Nephron (organoid): ENCODE results near the gene BBS1.
"Not testable (repeated sequence)": the region's sequence is repeated elsewhere in the genome, so short reads cannot be mapped to it uniquely, and the experiment has no call there.

Experiments used
- H3K27ac Mint-ChIP-seq, 3 experiments: 2 replicates each; pipeline ENCODE4 v1.8.0; 2020; ENCODE audit warnings: mixed read lengths in 3 of 3, mild to moderate bottlenecking in 2 of 3, moderate library complexity in 1 of 3
- H3K27me3 Mint-ChIP-seq: 2 replicates; pipeline ENCODE4 v1.8.0; 2021; ENCODE audit warnings: low read depth, mild to moderate bottlenecking, moderate library complexity, mixed read lengths
- H3K36me3 Mint-ChIP-seq: 2 replicates; pipeline ENCODE4 v1.8.0; 2020; ENCODE audit warnings: low read depth, mixed read lengths
- H3K4me1 Mint-ChIP-seq: 2 replicates; pipeline ENCODE4 v1.8.0; 2020; ENCODE audit warnings: mixed read lengths
- H3K4me3 Mint-ChIP-seq, 3 experiments: 2 replicates each; pipeline ENCODE4 v1.8.0; 2020; ENCODE audit warnings: mild to moderate bottlenecking in 3 of 3, mixed read lengths in 3 of 3, moderate library complexity in 2 of 3
- H3K9me3 Mint-ChIP-seq: 2 replicates; pipeline ENCODE4 v1.8.0; 2020; ENCODE audit warnings: mixed read lengths
- CTCF ChIP-seq, 3 experiments: fragments of 200-600 bp; sonication (generic); IDR thresholded peaks; one replicate each; pipeline ENCODE4 v1.5.0; 2021; ENCODE audit warnings: antibody characterized with exemption in 3 of 3; ENCODE audit not compliant: unreplicated experiment in 3 of 3

The BBS1 gene

DNA sequence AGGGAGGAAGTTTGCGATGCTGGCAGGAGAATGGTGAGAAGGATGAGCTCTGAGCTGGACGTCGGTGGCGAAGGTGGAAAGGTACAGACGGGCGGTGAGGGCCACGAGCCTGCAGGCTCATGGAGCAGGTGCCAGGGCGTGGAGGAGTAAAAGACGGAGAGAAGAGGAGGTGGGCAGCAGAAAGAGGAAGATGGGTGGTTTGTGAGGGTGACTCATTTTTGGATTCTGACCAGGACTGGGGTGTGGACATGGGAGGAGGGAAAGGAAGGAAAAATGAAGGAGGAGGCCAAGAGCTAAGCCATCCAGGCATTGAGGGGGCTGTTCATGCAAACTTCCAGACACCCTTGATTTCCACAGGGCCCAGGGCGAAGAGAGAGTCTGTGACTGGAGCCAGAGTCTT, 31.9 kb downstream of the BBS1 start:
- H3K36me3 Mint-ChIP-seq = peaks cover 17% of the 10 kb centered on the region
- peak overlapping the region in 2 of 3 experiments; percentile 78 to 84 for H3K27ac Mint-ChIP-seq
- no peaks in the 10 kb centered on the region for H3K9me3 Mint-ChIP-seq
- H3K27me3 Mint-ChIP-seq = no peaks in the 10 kb centered on the region
- peaks cover 39% of the 10 kb centered on the region for H3K4me1 Mint-ChIP-seq
- no peak for TF ChIP-seq CTCF (IDR thresholded peaks at IDR 0.05; ENCODE audit: unreplicated experiment in 3 of 3)
- H3K4me3 Mint-ChIP-seq = peak overlapping the region; percentile 28 to 51 (median 50)

DNA sequence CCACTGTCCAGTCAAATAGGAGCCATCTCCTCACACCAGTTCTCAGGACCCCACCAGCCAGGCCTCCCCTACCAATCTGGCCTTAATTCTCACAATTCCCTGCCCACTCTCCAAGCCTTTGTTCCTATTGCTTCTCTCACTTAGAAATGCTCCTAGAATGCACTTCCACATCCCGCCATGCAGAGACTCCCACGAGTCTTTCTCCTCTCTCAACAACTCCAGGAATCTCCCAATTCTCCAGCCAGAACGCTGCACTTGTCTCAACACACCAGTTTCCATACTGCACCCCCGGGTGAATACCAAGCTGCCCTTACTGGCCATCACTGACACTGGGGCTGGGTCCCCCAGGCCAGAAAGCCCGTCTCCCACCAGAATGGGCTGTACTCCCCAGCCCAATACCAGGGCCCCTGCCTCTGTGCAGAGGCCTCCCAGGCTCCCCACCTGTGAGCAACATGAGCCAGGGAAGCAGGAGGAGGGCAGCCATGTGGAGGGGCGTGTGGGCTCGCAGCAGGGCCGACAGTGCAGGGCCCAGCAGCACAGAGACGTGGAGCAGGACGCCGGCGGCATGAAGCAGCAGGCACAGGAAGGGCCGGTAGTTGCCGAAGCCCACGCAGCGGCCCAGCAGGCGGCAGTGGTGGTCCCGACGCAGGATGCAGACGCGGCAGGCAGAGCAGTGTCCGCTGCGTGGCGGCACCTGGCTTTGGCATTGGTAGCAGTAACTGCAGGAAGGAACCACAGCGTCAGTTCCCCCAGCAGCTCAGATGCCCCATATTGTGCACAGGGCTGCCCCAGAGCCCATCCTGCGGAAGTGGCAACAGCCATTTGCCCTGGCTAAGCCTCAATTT, 33.0 kb downstream of the BBS1 start:
- Mint-ChIP-seq H3K27me3 (peaks cover 4% of the 10 kb centered on the region), H3K27ac (peak overlapping the region; percentile 51 to 84 (median 78)), H3K36me3 (peaks cover 14% of the 10 kb centered on the region), H3K9me3 (no peaks in the 10 kb centered on the region), H3K4me1 (peaks cover 48% of the 10 kb centered on the region), H3K4me3 (peak overlapping the region; percentile 47 to 68 (median 67))
- peak; percentile 52 to 59 (median 54) for TF ChIP-seq CTCF (IDR thresholded peaks at IDR 0.05; ENCODE audit: unreplicated experiment in 3 of 3)

- H3K9me3 Mint-ChIP-seq, H3K27me3 Mint-ChIP-seq, H3K36me3 Mint-ChIP-seq: not testable (repeated sequence)
- Mint-ChIP-seq H3K27ac (peak overlapping the region; percentile 15 to 40 (median 29)), H3K4me3 (peak overlapping the region; percentile 84 to 88 (median 87)), H3K4me1 (peaks cover 57% of the 10 kb centered on the region)
Observed at GRCh38 chr11:66544952-66545351, 34.5 kb downstream of the BBS1 start.

- TF ChIP-seq CTCF (IDR thresholded peaks at IDR 0.05; ENCODE audit: unreplicated experiment in 3 of 3) = no peak
- peak within 1 kb of the TSS; percentile 84 to 88 (median 87) for H3K4me3 Mint-ChIP-seq
- H3K27me3 Mint-ChIP-seq = peaks cover 4% of the 10 kb centered on the region
- peaks cover 57% of the 10 kb centered on the region for H3K4me1 Mint-ChIP-seq
- H3K27ac Mint-ChIP-seq = peak within 1 kb of the TSS; percentile 15 to 40 (median 33)
- peaks cover 9% of the 10 kb centered on the region for H3K36me3 Mint-ChIP-seq
- no peaks in the 10 kb centered on the region for H3K9me3 Mint-ChIP-seq
Observed at GRCh38 chr11:66545701-66546367, 35.4 kb downstream of the BBS1 start, which contains the start of gene ZDHHC24. ZDHHC24 (minus strand) TSS chr11:66546048; CDS start chr11:66546003, 45 bp downstream.

DNA sequence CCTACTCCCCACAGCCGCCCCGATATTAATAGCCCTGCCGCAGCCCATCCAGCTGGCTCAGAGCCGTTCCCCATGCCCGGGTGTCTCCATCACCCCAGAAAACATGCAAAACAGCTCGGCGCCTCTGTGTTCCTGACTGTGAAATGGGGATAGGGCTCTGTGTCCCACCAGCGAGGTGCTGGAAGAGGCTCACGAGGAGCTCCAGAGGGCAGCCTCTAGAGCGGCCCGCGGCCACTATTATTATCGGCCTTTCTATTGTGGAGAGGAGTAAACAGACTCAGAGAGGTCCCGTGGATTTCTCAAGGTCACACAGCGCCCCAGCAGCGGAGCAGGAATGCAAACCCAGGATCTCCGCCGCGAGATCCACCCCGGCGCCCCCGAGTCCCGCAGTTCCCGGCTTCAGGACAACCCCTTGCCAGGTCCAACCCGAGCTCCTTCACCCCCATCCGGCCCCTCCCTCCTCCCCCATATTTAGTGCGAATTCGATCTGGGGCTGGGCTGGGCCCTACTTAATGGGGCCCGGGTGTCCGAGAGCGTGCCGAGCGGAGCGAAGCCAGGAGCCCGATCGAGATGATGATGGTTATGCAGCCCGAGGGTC, 36.0 kb downstream of the BBS1 start, which contains the start of gene ACTN3:
Gene ACTN3 (plus strand): TSS at position 536 of the 598 bp plus-strand sequence. CDS start 35 bp downstream, at position 571.
- H3K4me3 Mint-ChIP-seq = peak within 1 kb of the TSS; percentile 81 to 84 (median 82)
- peak within 1 kb of the TSS; percentile 21 to 34 (median 33) for H3K27ac Mint-ChIP-seq
- H3K27me3 Mint-ChIP-seq = peaks cover 4% of the 10 kb centered on the region
- no peak for TF ChIP-seq CTCF (IDR thresholded peaks at IDR 0.05; ENCODE audit: unreplicated experiment in 3 of 3)
- H3K9me3 Mint-ChIP-seq = no peaks in the 10 kb centered on the region
- H3K36me3 Mint-ChIP-seq = peaks cover 9% of the 10 kb centered on the region
- H3K4me1 Mint-ChIP-seq = peaks cover 57% of the 10 kb centered on the region
